ENCODE data around the gene FBXL2.
"Not testable (repeated sequence)": the region's sequence is repeated elsewhere in the genome, so short reads cannot be mapped to it uniquely, and the experiment has no call there.

Gene FBXL2

DNA sequence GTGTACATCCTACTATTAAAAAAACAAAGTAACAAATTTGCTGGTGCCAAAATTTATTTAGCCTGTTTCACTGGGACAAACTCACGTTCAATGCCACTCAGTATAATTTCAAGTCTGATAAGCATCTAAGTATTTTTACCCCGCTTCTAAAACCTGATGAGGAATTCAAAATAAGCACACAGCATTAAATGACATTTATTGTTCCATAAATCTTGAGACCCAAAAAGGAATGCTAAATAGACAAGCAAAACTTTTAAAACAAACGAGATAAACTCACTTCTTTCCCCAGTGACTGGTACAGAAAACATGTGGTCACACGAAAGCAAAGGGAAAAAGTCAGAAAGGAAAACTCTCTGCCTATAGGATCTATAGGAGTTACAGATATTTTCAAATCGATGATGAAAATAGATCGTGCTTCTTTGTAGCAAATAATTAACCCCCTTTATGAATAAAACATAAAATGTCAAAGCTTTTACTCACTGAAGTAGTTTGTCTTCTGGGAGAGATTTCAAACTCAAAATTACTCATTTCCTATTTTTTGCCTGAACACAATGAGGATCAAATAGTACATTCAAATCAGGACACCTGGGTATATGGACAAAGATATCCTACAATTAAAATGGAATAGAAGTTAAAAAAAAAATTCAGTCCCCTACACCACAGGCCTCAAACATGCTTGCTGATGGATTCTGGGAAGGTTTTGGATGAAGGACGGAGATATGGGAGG lies 111.3 kb downstream of the FBXL2 start:
- DNase-seq, result no peak

GRCh38 chr3:33389908-33390307 lies 112.7 kb downstream of the FBXL2 start:
- DNase-seq, result no peak

DNA sequence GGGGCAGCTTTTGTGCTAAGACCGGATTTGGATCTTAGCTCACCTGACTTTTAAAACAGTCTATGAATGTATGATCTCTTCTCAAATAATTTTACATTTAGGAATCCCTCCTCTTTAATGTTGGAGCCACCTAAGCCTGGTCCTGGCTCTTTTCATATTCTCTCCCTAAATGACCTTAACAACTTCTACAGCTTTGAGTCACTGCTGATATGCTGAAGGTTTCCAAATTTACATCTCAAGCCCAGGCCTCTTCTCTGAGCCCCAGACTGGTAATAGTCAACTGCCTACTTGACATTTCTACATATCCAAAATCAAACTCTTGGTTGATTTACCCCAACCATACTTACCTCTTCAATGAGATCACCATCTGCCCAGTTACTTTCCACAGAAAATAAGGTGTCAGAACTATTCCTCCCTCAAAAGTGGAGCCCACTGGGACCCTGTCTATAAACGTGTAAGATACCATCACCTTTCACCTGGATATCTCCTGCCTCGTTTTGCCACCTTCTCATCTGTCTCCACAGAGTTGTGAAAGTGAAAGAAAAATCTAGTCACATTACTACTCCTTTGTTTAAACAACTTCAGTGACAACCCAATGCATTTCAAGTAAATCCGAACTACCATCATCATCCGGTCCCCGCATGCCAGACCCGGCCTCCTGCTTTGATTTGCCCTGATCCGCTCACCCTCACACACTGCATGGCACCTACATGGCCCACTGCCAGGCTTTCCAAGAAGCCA lies 114.2 kb downstream of the FBXL2 start:
- DNase-seq, result no peak

- no peak for DNase-seq
Observed at GRCh38 chr3:33392144-33392543, 114.9 kb downstream of the FBXL2 start.

DNA sequence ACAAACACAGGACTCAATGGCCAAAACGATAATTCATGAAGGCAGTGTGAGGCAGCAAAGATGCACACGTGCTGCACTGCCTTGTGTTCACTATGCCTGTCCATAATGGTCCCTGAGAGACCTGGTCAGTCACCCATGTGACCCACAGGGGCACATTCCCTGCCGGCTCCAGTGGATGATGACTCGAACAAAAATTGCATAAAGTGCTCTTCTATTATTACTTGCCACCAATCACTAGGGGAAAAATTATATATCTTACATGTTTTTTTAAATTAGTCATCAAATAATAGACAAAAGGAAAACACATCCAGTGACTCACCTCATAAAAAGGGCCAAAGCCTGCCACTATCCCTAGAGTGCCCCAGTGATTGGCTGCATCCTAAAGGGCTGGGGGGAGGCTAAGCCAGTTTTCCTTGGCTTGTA lies 115.5 kb downstream of the FBXL2 start:
- DNase-seq, result no peak

- no peak for DNase-seq
Observed at GRCh38 chr3:33394403-33395054, 117.3 kb downstream of the FBXL2 start.

GRCh38 chr3:33395900-33396299 lies 118.7 kb downstream of the FBXL2 start:
- DNase-seq, result no peak

GRCh38 chr3:33398410-33398809 lies 121.2 kb downstream of the FBXL2 start:
- DNase-seq, result no peak

DNA sequence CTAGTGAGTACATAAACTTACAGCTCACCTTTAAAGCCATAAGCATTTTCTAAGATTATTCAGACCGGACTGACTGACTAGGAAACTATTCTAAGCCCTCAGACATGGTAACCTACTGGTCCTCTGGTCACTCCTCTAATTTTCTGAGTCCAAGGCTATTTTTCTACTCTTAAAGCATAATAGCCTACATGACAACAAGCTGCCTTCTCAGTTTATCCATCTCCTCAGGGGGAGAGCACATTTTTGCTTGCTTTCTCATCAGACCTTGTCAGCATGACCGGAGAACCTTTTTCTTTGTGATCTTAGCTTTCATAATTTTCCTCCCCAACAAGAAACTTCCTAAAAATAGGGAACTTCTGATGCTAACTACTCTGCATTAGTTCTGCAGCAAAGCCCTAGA lies 124.5 kb downstream of the FBXL2 start:
- no peak for DNase-seq

DNA sequence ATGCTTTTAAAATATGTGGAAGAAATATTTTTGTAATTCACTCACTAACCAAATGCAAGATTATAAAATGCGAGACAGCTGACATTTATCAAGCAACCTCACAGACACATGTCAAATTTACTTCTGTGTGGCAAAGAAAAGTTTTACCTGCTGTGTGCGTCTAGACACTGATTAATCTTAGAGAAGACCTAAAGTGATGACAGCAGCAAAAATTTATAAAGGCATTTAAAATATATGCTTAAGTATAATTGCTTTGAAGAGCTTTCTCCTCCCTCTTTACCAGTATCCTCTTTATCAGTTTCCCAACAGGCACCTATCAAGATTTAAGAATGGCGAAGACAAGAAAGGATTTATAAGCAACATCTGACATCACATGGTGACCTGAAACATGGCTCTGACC lies 125.7 kb downstream of the FBXL2 start:
- DNase-seq, result no peak

DNA sequence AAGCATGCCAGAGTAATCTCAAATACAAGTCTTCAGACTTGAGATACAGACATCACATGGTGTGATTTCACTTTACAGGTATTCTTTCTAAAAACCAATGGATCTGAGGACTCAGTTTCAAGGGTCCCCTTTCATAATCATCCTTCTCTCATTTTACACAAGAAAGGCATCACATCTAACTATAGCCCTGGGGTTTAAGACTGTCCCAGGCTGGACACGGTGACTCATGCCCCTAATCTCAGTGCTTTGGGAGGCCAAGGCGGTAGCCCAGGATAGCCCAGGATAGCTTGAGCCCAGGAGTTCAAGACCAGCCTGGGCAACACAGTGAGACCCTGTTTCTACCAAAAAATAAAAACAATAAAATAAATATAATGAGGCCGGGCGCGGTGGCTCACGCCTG lies 126.5 kb downstream of the FBXL2 start:
- DNase-seq, result no peak

DNA sequence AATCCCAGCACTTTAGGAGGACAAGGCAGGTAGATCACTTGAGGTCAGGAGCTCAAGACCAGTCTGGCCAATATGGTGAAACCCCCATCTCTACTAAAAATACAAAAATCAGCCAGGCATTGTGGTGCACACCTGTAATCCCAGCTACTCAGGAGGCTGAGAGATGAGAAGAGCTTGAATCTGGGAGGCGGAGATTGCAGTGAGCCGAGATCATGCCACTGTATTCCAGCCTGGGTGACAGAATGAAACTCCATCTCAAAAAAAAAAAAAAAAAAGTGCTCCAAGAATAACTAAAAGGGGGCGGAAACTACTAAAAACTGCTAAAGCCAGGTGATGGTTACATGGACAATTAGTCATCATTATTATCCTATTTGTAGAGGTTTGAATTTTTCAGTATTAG lies 133.6 kb downstream of the FBXL2 start:
- not testable (repeated sequence) for DNase-seq

DNA sequence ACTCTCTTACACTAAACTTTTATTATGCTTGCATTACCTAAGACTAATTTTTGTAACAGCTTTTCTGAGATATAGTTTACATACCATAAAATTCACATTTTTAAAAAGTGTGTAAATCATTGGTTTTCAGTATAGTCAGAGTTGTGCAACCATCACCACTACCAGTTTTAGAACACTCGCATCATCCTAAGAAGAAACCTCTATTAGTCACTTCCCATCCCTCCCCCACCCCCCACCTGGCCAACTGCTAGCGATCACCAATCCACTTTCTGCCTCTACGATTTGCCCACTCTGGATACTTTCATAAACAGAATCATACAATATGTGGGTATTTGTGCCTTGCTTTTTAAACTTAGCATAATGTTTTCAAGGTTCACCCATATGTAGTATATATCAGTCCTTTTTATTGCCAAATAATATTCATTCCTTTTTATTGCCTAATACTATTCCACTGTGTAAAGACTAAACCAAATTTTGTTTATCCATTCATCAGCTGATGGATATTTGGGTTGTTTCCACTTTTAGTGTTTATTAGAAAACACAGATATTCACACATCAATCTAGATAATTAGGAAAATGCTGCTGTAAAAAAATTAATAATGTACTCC lies 139.9 kb downstream of the FBXL2 start:
- no peak for DNase-seq

DNA sequence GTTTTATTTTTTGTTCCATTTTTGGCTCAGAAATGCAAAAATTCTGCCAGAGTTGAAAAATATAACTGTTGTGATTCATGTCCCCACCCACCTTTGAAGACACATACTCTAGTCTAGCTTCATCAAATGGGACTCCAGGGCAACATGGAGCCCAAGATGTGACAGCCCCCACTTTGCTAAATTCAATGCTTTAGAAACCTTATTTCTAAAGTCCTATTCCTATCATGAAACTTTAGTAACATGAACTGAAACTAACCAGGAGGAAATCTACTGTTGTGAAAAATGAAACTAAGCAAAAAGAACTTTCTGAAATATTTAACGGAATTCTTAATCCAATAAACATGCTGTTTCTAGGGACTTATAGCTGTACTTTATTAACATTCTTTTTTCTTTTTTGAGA lies 142.7 kb downstream of the FBXL2 start:
- no peak for DNase-seq

- DNase-seq, result no peak
Observed at GRCh38 chr3:33420966-33421365, 143.7 kb downstream of the FBXL2 start.

- DNase-seq, result no peak
Observed at GRCh38 chr3:33424606-33425452, 147.6 kb downstream of the FBXL2 start.

- DNase-seq, result no peak
Observed at GRCh38 chr3:33425453-33425852, 148.2 kb downstream of the FBXL2 start.

DNA sequence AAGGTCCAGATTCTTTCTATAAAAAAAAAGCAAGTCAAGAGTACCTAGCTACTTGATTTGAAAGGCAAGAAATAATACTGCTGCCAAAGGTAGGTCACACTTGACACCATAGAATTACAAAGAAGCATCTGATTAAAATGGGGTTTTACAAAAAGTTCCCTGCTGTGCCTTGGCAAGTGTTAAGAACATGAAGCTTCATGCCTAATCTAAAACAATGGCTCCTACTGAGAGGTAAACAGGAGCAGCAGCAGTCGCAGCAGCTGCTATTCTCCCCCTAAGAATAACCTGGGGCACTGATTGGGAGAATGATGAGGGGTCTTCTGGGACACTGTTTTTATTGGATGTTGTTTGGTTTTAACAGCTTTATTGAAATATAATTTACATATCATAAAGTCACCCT lies 148.8 kb downstream of the FBXL2 start:
- DNase-seq, result no peak

- DNase-seq, result no peak
Observed at GRCh38 chr3:33426630-33427317, 149.5 kb downstream of the FBXL2 start.

- no peak for DNase-seq
Observed at GRCh38 chr3:33428734-33429133, 151.5 kb downstream of the FBXL2 start.

DNA sequence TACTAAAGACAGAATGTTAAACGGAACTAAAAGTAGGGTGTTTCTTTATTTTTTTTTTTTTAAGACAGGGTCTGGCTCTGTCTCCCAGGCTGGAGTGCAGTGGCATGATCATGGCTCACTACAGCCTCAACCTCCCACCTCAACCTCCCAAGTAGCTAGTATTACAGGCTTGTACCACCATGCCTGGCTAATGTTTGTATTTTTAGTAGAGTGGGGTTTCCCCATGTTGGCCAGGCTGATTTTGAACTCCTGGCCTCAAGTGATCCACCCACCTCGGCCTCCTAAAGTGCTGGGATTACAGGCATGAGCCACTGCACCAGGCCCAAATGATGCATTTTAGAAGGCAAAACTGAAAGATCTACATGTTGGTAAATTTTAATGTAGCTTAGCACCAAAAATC lies 152.1 kb downstream of the FBXL2 start:
- not testable (repeated sequence) for DNase-seq

DNA sequence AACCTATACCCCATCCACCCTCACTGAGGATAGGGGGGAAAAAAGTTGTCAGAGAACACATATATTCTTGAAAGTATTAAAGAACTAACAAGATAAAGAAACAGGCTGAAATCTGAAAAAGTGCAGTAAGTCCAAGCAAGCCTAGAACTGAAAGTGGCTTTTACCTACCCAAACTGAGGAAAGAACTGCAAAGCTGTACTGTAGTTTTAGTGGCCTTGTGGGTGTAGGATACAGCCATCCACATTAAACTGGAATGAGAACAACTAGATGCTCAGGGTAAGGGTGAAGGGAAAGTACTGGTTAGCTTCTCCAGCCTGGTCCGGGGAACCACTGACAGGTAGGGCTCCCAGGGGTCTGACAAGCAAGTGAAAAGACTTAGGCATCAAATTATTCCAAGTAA lies 152.8 kb downstream of the FBXL2 start:
- no peak for DNase-seq

Data from GF-D8 (cell line).